Measurements from ENCODE around the gene ALS2CL.

ALS2CL gene

GRCh38 chr3:46664188-46664970 is 29.1 kb downstream of the ALS2CL start:
- DNase-seq, result no peak

- DNase-seq, result peak; percentile 50
Measured at GRCh38 chr3:46663591-46664135, 29.8 kb downstream of the ALS2CL start.

- DNase-seq, result no peak
Measured at GRCh38 chr3:46662771-46663551, 30.5 kb downstream of the ALS2CL start.

DNA sequence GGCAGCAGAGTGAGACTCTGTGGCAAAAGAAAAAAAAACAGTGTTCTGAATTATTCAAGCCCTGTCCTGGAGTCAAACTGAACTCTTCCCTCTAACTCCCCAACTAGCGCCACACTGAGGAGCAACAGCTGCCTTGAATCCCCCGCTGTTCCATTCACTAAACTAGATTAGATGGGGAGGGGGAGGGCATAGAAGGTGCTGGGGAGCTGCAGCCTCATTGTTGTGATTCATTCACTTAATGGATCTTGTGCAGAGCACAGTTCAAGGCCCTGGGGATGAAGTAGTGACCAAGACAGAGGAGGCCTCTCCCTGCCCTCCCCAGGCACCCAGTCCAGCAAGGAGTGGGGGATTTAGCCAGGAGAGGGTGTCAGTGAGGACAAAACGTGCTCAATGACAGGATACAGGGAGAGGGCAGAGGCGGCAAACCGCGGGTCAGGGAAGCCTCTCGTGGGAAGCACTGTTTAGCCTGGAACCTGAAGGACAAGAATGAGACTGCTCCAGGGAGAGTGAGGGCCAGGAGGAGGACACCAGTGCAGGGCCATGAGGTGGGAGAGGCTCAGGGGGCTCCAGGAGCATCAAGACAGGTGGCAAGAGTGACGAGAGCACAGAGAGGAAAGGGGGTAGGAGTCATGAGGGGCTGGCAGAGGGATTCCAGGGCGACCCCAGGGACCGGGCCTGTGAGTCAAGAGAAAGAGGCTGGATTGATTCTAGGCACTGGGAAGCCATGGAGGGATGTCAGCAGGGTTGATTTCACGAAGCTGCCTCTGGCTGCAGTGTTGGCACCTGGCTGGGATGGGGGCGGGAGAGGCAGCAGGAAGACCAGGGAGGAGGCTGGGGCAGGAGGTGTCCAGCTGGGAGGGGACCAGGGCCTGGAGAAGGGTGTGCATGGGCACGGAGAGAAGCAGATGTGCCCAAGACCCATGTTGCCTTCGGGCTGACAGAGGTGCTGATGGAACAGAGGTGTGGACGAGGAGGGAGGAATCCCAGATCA is 31.4 kb downstream of the ALS2CL start:
- no peak for DNase-seq

GRCh38 chr3:46660543-46661523 is 32.6 kb downstream of the ALS2CL start:
- no peak for DNase-seq

GRCh38 chr3:46660003-46660402 is 33.5 kb downstream of the ALS2CL start:
- DNase-seq, result no peak

DNA sequence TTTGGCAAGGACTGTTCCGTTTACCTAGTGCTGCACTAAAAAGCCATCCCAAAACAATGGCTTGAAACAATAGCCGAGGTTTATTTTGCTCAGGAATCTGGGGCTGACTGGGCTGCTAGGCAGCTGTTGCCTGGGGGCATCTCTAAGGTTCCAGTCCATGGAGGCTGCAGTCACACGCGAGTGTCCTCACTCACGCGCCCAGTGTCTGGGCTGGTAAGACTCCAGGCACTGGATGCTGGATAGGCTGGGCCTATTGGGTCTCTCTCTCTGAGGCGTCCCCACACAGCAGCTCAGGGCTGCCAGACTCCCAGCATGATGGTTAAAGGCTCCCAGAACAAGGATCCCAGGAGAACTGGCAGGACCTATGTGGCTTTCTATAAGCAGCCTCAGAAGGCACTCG is 34.2 kb downstream of the ALS2CL start:
- no peak for DNase-seq

- DNase-seq, result no peak
Measured at GRCh38 chr3:46656778-46657556, 36.5 kb downstream of the ALS2CL start.

DNA sequence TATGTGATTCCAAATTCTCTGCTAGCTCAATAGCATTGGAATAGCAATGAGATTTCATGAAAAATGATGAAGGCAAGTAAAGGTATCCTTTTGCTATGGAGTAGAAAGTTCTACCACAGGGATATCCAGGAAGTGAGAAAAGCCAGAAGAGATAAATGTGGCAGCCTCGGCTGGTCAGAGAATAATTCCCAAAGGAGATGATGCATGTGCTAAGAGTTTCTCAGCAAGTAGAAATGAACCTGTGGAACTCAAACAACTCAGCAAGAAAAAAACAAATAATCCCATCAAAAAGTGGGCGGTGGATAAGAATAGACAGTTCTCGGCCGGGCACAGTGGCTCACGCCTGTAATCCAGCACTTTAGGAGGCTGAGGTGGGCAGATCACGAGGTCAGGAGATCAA is 38.2 kb downstream of the ALS2CL start:
- DNase-seq, result no peak

- no peak for DNase-seq
Measured at GRCh38 chr3:46651084-46651483, 42.4 kb downstream of the ALS2CL start.

GRCh38 chr3:46649436-46649835 is 44.0 kb downstream of the ALS2CL start:
- DNase-seq, result no peak

DNA sequence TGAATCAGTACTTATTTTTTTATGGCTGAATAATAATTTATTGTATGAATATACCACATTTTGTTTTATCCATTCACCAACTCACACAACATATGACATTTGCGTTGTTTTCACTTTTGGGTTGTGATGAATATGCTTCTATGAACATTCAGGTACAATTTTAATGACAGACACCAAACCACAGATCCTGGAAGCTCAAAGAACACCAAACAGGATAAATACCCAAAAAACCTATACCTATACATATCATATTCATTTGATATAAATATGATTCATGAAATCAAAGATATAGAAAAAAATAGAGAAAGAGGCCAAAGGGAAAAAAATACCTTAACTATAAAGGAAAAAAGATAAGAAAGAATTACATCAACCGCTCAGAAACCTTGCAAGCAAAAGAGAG is 45.4 kb downstream of the ALS2CL start:
- DNase-seq, result no peak

DNA sequence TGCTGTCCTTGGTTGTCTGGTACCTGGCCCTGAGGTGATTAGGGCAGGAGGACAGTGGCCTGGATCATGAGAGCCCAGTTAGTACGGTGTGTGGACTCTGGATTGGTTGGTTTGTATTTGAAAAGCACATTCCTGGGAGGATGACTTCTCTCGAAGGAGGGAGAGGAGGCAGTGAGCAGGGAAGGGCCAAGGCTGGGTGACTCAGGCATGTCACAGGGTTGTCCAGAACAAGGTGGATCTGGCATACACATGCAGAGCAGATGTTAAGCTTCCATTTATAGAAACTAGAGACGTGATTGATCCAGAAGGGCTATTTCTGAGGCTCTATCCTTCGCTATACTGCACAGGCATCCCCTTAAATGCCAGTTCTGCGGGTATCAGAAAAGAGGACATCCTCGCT is 46.8 kb downstream of the ALS2CL start:
- DNase-seq, result no peak

- DNase-seq, result no peak
Measured at GRCh38 chr3:46643701-46644100, 49.8 kb downstream of the ALS2CL start.

DNA sequence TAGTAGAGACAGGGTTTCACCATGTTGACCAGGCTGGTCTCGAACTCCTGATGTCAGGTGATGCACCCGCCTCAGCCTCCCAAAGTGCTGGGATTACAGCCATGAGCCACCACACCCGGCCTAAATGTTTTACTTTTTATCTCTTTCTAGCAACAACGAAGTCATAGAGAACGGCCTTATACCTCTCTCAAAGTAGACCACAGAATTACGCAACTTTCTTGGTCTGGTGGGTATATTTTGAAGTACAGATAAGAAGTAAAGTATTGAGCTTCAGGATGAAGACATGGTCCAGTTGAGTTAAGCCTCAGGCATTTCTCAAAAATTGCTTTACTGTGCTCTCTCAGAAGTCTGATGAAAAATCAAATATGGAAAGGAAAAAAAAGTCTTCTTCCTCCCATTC is 50.5 kb downstream of the ALS2CL start:
- no peak for DNase-seq

DNA sequence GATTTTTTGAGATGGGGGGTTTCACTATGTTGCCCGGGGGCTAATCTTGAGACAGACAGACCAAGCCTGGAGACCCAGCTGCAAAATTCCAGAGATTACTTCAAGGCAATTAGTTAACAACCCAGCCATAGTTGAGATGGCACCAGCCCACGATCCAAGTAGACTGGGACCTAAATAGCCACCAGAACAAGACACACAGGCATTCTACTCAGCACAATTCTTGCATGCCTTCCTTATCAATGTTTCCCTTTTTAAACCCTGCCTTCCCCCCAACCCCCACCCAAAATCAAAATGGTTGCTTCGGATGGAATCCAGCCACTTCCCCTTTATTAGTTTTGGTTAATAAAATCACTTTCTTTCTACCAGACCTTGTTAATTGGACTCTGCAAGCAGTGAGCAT is 52.6 kb downstream of the ALS2CL start:
- DNase-seq, result no peak

GRCh38 chr3:46639221-46639620 is 54.3 kb downstream of the ALS2CL start:
- no peak for DNase-seq

DNA sequence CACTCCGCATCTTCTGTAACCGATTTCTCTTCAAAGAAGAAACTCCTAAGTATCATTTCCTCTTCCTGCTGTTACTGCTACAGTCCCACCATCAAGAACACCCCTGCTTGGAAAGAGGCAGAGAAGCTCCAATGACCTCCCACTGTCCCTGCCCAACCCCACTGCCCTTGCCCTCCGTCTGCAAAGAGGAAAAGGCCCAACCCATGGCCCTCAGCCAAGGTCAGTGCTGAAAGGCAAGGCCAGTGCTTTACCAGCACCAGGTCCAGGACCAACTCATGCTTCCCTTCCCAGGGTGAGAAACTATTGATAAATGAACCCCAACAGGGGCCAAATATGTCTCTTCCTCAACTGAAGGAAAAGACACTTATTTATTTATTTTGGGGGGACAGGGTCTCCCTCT is 58.6 kb downstream of the ALS2CL start:
- no peak for DNase-seq

DNA sequence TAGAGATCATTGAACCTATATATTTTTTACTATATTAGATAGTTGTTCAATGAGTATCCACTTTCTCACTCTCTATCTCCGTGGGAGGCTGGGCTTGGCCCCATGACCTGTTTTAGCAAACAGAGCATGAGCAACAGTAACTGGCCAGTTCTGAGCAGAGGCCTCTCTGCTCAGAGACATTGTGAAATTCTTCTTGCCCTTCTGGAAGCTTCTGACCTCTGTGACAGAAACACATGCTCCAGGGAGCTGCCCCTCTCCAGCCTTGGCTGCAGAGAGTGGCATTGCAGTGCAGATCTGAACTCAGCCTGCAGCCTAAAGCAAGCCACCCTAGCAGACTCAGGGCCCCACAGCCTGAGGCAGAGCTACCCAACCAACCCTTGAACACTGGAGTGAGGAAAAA is 60.7 kb downstream of the ALS2CL start:
- no peak for DNase-seq
